Adrenal gland (tissue), 12 donors: ENCODE results near the gene DLK1. TPM values are rescaled to one million over a fixed set of nuclear protein-coding genes. Genes with fewer than 3 reads are reported as not detected.

Experiments used
- DNase-seq, 7 donors: peaks; one replicate each; pipeline ENCODE4 v3.0.0-alpha.2; 2019 to 2020
- H3K27ac ChIP-seq, 5 donors: fragments of 200-600 bp; sonication (generic) in 4 of 5; 1 replicate in 3 of 5; 2 replicates in 2 of 5; pipeline versions ENCODE4 v1.5.1 to v1.8.0; 2016 to 2020; ENCODE audit warnings: mild to moderate bottlenecking in 1 of 5
- H3K27me3 ChIP-seq: fragments of 200-600 bp; 2 replicates; pipeline ENCODE4 v1.8.0; 2021
- H3K36me3 ChIP-seq, 2 donors: fragments of 200-600 bp; replicated peaks in 1 of 2; 1 replicate in 1 of 2; 2 replicates in 1 of 2; pipeline versions ENCODE4 v1.5.1 to v1.8.0; 2018 to 2022
- H3K4me1 ChIP-seq, 2 donors: fragments of 200-600 bp; replicated peaks in 1 of 2; 1 replicate in 1 of 2; 2 replicates in 1 of 2; pipeline versions ENCODE4 v1.5.1 to v1.8.0; 2018 to 2021
- H3K4me3 ChIP-seq, 4 donors: fragments of 200-600 bp; sonication (generic) in 3 of 4; one replicate each; pipeline ENCODE4 v1.5.1; 2016 to 2018
- H3K9me3 ChIP-seq, 3 donors: fragments of 200-600 bp; sonication (generic) in 1 of 3; replicated peaks in 1 of 3; 1 replicate in 2 of 3; 2 replicates in 1 of 3; pipeline versions ENCODE4 v1.5.1 to v1.8.0; 2016 to 2021
- POLR2A ChIP-seq, 2 donors: fragments of 450-650 bp; IDR thresholded peaks; one replicate each; pipeline ENCODE4 v1.6.1; 2017; ENCODE audit warnings: antibody characterized with exemption in 2 of 2, mild to moderate bottlenecking in 2 of 2, moderate library complexity in 1 of 2
- WGBS, 4 donors: extraction: QIAGEN DNeasy Blood & Tissue Kit in 2 of 4; methylation state at CpG; one replicate each; pipeline versions ENCODE4 v1.1.5 to v1.1.7; 2013 to 2017; 5-methylcytosine and 5-hydroxymethylcytosine counted together
- intact Hi-C, 2 donors: fragments of 100-400 bp; cut with DNase I; formaldehyde crosslinking; loops; one replicate each; pipeline versions ENCODE4 v1.14.1 to v1.15.0; 2022 to 2023
- polyA plus RNA-seq, 3 donors: library from polyadenylated mRNA; stranded (reverse); fragments of 200-250 nt in 2 of 3; fragments of 350-450 nt in 1 of 3; fragmentation: Illumina TruSeq in 1 of 3; extraction: RNeasy Lipid Tissue Mini Kit (QIAGEN cat#74804) in 1 of 3; gene quantifications; one replicate each; pipeline ENCODE4 v1.2.3, GENCODE V29; 2013 to 2014
- total RNA-seq, 9 donors: library from RNA; depleted of rRNA in 4 of 9; stranded (reverse); fragments of >200 nt in 4 of 9; fragments of 120-200 nt in 1 of 9; fragmentation: NEBNext Ultra II Directional in 1 of 9; extraction: Animal tissue kit (Norgen Biotek cat#: 25700) in 1 of 9; gene quantifications; one replicate each; pipeline versions ENCODE4 v1.1.0 to v1.2.4, GENCODE V29; 2013 to 2023
- TF ChIP-seq, protein P1 (sequence below), 6 experiments: fragments of 450-650 bp in 4 of 6; fragments of 200-600 bp in 2 of 6; sonication (generic) in 1 of 6; IDR thresholded peaks; 1 replicate in 5 of 6; 2 replicates in 1 of 6; pipeline versions ENCODE4 v1.5.1 to v1.8.0; 2016 to 2021; ENCODE audit warnings: antibody characterized with exemption in 6 of 6, mild to moderate bottlenecking in 2 of 6, moderate library complexity in 1 of 6
- donor health status: healthy with polysubstance abuse.
- donor health status: Bipolar disorder and iron deficiency.
- donor health status: DM: yes; HTN: yes; CAD: no.
- donor health status: DM: no; HTN: no; CAD: no.
- donor health status: DM: no; HTN: no; CAD: no.
- donor health status: DM: yes; HTN: yes; CAD: no.

The DLK1 gene
- total and polyA plus RNA-seq, 12 donors, result 426 to 2,787 (median 1,682) TPM

DNA sequence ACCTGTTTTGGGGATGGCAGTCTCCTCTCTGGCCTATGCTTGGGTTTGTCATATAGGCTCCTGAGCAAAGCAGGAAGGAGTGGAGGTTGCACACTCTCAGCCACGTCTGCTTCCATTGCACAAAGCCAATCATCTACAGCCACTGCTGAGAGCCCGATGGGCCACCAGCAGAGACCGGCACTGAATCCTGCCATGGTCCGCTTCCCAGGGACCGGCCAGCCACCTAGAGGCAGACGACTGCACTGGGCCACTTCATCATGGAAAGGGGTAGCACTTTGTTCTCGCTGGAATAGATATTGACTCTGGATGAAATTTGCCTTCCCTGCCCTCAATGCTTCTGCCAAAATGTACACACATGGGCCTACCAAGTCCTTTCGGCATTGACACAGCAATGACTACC, 22.3 kb downstream of the DLK1 start:
- WGBS, 4 donors, result 92 to 95% (median 94%) methylated on average over 8 of the region's 8 CpGs

DNA sequence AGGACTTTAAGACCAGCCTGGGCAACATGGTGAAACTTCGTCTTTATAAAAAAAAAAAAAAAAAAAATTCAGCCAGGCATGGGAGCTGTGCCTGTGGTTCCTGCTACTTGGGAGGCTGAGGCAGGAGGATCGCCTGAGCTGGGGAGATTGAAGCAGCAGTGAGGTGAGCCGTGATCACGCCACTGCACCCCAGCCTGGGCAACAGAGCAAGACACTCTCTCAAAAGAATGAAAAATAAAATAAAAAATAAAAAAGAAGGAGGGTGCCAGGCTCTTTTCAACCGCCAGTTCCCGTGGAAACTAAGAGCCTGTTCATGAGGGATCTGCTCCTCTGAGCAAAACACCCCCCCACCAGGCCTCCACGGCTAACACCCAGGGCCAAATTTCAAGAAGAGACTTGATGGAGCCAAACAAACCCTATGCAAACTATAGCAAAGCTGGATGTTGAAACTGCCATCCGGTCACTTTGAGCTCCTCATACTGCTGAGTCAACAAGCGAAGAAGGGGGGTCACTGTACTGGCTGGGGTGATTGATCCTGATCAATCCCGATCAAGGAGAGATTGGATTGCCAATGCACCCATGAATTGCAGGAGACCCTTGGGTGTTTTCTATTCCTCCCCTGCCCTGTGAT, 23.4 kb downstream of the DLK1 start:
- no peaks in the 10 kb centered on the region for H3K27me3 ChIP-seq
- no peaks in the 10 kb centered on the region for H3K9me3 ChIP-seq
- peak in 3 of 7 donors; percentile 2 to 21 (median 7) for DNase-seq
- H3K4me3 ChIP-seq, result no peak overlapping the region
- H3K36me3 ChIP-seq, result no peaks in the 10 kb centered on the region
- H3K4me1 ChIP-seq, result peaks cover 0 to 5% of the 10 kb centered on the region in 2 donors
- H3K27ac ChIP-seq, result no peak overlapping the region
- TF ChIP-seq POLR2A (IDR thresholded peaks at IDR 0.05), result no peak
- TF ChIP-seq, protein P1, sequence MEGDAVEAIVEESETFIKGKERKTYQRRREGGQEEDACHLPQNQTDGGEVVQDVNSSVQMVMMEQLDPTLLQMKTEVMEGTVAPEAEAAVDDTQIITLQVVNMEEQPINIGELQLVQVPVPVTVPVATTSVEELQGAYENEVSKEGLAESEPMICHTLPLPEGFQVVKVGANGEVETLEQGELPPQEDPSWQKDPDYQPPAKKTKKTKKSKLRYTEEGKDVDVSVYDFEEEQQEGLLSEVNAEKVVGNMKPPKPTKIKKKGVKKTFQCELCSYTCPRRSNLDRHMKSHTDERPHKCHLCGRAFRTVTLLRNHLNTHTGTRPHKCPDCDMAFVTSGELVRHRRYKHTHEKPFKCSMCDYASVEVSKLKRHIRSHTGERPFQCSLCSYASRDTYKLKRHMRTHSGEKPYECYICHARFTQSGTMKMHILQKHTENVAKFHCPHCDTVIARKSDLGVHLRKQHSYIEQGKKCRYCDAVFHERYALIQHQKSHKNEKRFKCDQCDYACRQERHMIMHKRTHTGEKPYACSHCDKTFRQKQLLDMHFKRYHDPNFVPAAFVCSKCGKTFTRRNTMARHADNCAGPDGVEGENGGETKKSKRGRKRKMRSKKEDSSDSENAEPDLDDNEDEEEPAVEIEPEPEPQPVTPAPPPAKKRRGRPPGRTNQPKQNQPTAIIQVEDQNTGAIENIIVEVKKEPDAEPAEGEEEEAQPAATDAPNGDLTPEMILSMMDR (IDR thresholded peaks at IDR 0.05), result no peak
- WGBS, 4 donors, result 94 to 96% (median 95%) methylated on average over 10 of the region's 10 CpGs
- intact Hi-C loops, result no loop called here

More for the DNA sequence above, 22.3 kb downstream of the DLK1 start:
- DNase-seq, result peak in 2 of 7 donors; percentile 6 to 41
- TF ChIP-seq, protein P1 (IDR thresholded peaks at IDR 0.05), result no peak
- no peak for TF ChIP-seq POLR2A (IDR thresholded peaks at IDR 0.05)
- H3K36me3 ChIP-seq, result no peaks in the 10 kb centered on the region
- H3K27ac ChIP-seq, result no peak overlapping the region
- no peaks in the 10 kb centered on the region for H3K9me3 ChIP-seq
- peaks cover 0 to 5% of the 10 kb centered on the region in 2 donors for H3K4me1 ChIP-seq
- no peaks in the 10 kb centered on the region for H3K27me3 ChIP-seq
- no peak overlapping the region for H3K4me3 ChIP-seq
- intact Hi-C loops, result no loop called here

DNA sequence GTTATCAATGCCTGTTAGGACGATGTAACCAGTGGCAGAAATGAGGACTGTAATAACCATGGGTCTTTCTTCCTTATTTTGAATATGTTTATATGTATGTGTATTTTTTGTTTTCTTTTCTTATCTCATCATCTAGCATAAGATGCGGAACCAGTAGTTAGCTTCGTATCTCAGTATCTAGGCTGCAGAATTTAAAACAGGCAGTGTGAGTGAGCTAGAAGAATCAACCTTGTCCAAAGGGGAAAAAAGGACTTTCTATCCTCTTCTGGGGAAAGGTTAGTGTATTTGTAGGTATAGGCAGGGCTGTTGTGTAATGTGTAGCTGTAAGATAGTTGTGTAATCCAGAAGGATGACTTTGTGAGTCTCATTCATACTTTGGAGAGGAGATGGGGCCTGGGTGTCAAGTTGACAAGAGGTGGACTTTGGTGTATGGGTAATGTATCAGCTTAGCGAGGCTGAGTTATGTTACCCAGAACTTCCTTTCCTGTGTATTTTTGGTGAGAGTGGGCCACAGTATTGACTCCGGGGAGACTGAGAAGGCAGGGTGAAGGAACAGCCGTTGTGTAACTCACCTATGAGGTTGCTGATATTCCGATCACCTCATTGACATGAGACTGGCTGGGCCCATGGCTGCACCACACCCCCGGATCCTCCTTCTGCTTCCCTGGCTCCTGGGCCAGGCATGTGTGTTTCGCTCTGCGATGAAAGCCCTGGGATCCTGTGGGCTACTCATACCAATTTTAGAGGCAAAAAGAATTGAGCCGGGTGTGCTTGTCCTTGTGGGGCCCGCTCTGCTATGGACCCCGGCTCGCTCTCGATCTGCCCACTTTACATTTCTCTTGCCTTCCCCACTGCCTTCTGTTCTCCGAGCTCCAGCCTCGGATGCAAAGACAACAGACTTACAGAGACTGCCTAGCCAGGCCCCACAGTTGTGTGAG, 24.3 kb downstream of the DLK1 start:
- 89 to 94% (median 90%) methylated on average over 17 of the region's 17 CpGs for WGBS, 4 donors
- intact Hi-C loops, result no loop called here
- Histone ChIP-seq H3K36me3 (no peaks in the 10 kb centered on the region), H3K27ac (no peak overlapping the region), H3K9me3 (no peaks in the 10 kb centered on the region), H3K4me1 (peaks cover 0 to 5% of the 10 kb centered on the region in 2 donors), H3K4me3 (no peak overlapping the region), H3K27me3 (no peaks in the 10 kb centered on the region)
- no peak for TF ChIP-seq POLR2A (IDR thresholded peaks at IDR 0.05)
- TF ChIP-seq, protein P1 (IDR thresholded peaks at IDR 0.05), result no peak
- peak in 3 of 7 donors; percentile 4 to 35 (median 13) for DNase-seq

DNA sequence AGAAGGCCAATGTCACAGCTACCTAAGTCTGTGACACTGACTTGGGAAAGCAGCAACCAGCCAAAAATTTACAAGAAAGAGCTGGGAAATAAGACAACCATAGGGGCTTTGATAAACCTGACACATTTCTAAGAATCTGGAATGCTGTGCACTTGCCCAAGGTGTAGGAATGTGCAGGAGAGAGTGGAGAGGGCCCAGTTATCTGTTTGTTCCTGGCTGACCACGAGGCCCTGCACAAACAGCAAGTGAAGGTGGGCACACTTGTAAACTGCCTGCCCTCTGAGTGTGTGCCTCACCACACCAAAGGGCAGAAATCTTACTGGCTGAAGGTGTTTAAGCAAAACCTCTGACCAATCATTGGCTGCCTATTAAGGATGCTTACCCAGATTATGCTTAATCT, 27.3 kb downstream of the DLK1 start:
- Histone ChIP-seq H3K27ac (no peak overlapping the region), H3K27me3 (no peaks in the 10 kb centered on the region), H3K4me3 (no peak overlapping the region), H3K4me1 (no peaks in the 10 kb centered on the region), H3K36me3 (no peaks in the 10 kb centered on the region), H3K9me3 (no peaks in the 10 kb centered on the region)
- intact Hi-C loops, result no loop called here
- 70 to 90% (median 84%) methylated on average over 1 of the region's 1 CpG for WGBS, 4 donors
- TF ChIP-seq, protein P1 (IDR thresholded peaks at IDR 0.05), result no peak
- TF ChIP-seq POLR2A (IDR thresholded peaks at IDR 0.05), result no peak
- DNase-seq, result no peak
